Measurements from ENCODE around the gene GBP1.
"Not testable (repeated sequence)": the region's sequence is repeated elsewhere in the genome, so short reads cannot be mapped to it uniquely, and the experiment has no call there.

GBP1 gene

DNA sequence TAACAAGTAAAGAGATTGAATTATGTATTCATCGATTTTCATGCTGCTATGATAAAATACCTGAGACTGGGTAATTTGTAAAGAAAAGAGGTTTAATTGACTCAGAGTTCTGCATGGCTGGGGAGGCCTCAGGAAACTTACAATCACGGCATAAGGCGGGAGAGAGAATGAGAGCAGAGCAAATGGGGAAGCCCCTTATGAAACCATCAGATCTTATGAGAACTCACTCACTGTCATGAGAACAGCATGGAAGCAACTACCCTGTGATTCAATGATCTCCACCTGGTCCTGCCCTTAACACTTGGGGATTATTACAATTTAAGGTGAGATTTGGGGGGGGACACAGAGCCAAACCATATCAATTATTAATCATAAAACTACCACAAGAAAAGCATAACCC, 39.1 kb downstream of the GBP1 start:
- H3K27ac ChIP-seq (ENCODE audit: low read depth, low read length), result no peak overlapping the region
- H3K27me3 ChIP-seq (ENCODE audit: control insufficient read depth in 5 of 5, insufficient read depth in 4 of 5, low read length in 5 of 5), result no peaks in the 10 kb centered on the region
- H3K4me1 ChIP-seq (ENCODE audit: control insufficient read depth in 5 of 5, insufficient read depth in 5 of 5, low read length in 5 of 5), result peaks cover 5 to 20% (median 17%) of the 10 kb centered on the region in 5 donors
- no peaks in the 10 kb centered on the region for H3K9me3 ChIP-seq (ENCODE audit: control insufficient read depth in 5 of 5, low read length in 5 of 5)
- no peak overlapping the region for H3K9ac ChIP-seq (ENCODE audit: low read length in 5 of 5)
- no peak overlapping the region for H3K4me3 ChIP-seq (ENCODE audit: low read depth in 1 of 5, low read length in 5 of 5)
- no peaks in the 10 kb centered on the region for H3K36me3 ChIP-seq (ENCODE audit: control insufficient read depth in 5 of 5, insufficient read depth in 5 of 5, low read length in 5 of 5)

DNA sequence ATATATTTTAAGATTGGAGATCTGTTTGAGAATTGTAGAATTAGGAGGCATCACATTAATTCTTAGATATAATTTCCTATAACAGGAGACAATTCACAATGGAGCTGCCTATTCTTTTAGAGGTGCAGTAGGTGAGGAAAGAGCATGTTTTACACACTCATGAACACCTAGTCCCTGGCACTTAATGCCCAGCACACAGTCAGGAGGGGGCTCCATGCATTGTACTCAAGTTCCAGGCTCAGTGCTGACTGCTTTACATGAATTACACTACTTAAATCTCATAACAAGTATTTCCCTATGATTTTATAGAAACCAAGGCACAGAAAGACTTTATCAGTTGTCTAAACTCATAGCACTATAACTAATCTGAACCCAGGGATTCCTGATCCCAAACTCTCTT, 42.0 kb downstream of the GBP1 start:
- H3K27ac ChIP-seq (ENCODE audit: low read depth, low read length), result peak overlapping the region; percentile 86
- peaks cover 5 to 20% (median 17%) of the 10 kb centered on the region in 5 donors for H3K4me1 ChIP-seq (ENCODE audit: control insufficient read depth in 5 of 5, insufficient read depth in 5 of 5, low read length in 5 of 5)

DNA sequence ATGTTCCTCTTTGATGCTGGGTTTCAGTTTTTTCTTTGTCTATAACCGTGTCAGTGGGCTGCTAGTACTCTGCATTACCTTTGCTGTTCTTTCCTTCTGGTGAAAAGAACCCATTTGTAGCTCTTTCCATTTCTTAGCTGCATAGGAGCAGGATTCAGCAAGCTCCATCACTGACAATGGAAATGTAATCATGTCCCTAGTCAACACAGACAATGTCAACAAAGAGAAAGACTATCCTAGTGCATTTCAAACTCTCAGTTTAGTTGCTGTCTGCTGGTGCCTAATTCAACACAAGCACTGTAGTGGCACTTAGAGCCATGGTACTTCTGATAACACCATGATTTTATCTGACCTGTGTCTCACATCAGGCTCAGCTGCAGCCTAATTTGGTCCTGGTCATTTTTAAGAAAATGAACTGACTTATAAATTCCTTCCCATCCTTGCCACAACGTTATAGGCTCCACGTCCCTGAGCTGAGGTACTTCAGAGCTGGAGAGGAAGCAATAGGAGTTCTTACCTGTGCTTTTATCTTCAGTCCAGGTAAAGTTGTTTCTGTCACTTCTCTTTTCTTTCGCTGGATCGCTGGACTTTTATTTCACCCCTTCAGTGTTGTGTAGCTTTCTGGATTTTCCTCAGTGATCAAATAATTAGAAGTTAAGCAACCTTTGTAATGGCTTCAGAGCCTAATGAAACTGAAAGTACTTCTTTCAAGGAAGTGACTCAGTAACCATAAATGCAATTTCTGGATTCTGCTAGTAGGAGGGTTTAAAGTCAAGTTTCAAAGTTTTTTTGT, 42.6 kb downstream of the GBP1 start, which contains the start of gene GBP3:
Gene GBP3 (minus strand): TSS at position 700 of the 793 bp plus-strand sequence. CDS start 2,145 bp downstream, outside the sequence.
- H3K27me3 ChIP-seq (ENCODE audit: control insufficient read depth in 5 of 5, insufficient read depth in 4 of 5, low read length in 5 of 5), result no peaks in the 10 kb centered on the region
- H3K4me1 ChIP-seq (ENCODE audit: control insufficient read depth in 5 of 5, insufficient read depth in 5 of 5, low read length in 5 of 5), result peaks cover 5 to 20% (median 17%) of the 10 kb centered on the region in 5 donors

More for the DNA sequence above, 42.0 kb downstream of the GBP1 start:
- peak overlapping the region in 4 of 5 donors; percentile 9 to 52 (median 29) for H3K9ac ChIP-seq (ENCODE audit: low read length in 5 of 5)
- H3K4me3 ChIP-seq (ENCODE audit: low read depth in 1 of 5, low read length in 5 of 5), result peak overlapping the region; percentile 60 to 84 (median 75)
- H3K9me3 ChIP-seq (ENCODE audit: control insufficient read depth in 5 of 5, low read length in 5 of 5), result no peaks in the 10 kb centered on the region
- no peaks in the 10 kb centered on the region for H3K27me3 ChIP-seq (ENCODE audit: control insufficient read depth in 5 of 5, insufficient read depth in 4 of 5, low read length in 5 of 5)
- peaks cover 0 to 11% (median 8%) of the 10 kb centered on the region in 5 donors for H3K36me3 ChIP-seq (ENCODE audit: control insufficient read depth in 5 of 5, insufficient read depth in 5 of 5, low read length in 5 of 5)

DNA sequence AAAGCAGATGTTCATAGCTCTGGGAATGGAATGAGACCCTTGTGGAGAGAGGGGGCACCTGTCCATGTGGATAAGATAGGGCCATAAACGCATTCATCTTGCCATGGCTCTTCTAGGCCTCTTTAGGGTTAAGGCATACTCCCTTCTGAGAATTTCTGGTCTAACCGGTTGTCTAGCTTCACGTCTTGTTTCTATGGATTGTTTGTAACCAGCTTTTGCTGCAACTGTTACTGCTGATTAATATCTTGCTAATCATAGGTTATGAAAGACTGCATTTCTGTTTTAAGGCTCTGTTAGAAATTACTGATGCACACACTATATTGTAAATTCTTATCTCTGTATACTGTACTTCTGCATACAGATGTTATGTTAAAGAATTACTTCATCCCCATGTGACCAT, 46.7 kb downstream of the GBP1 start:
- Histone ChIP-seq H3K4me1 (ENCODE audit: control insufficient read depth in 5 of 5, insufficient read depth in 5 of 5, low read length in 5 of 5) (peaks cover 5 to 20% (median 17%) of the 10 kb centered on the region in 5 donors), H3K36me3 (ENCODE audit: control insufficient read depth in 5 of 5, insufficient read depth in 5 of 5, low read length in 5 of 5) (peaks cover 8 to 36% (median 29%) of the 10 kb centered on the region in 5 donors)
- H3K9me3 ChIP-seq (ENCODE audit: control insufficient read depth in 5 of 5, low read length in 5 of 5); H3K4me3 ChIP-seq (ENCODE audit: low read depth in 1 of 5, low read length in 5 of 5); H3K27me3 ChIP-seq (ENCODE audit: control insufficient read depth in 5 of 5, insufficient read depth in 4 of 5, low read length in 5 of 5); H3K27ac ChIP-seq (ENCODE audit: low read depth, low read length); H3K9ac ChIP-seq (ENCODE audit: low read length in 5 of 5): not testable (repeated sequence)

More for the DNA sequence above, 42.6 kb downstream of the GBP1 start, which contains the start of gene GBP3:
- Histone ChIP-seq H3K27ac (ENCODE audit: low read depth, low read length) (peak within 1 kb of the TSS; percentile 86), H3K9ac (ENCODE audit: low read length in 5 of 5) (peak within 1 kb of the TSS; percentile 17 to 80 (median 62)), H3K4me3 (ENCODE audit: low read depth in 1 of 5, low read length in 5 of 5) (peak within 1 kb of the TSS; percentile 60 to 84 (median 75)), H3K36me3 (ENCODE audit: control insufficient read depth in 5 of 5, insufficient read depth in 5 of 5, low read length in 5 of 5) (peaks cover 0 to 11% (median 8%) of the 10 kb centered on the region in 5 donors), H3K9me3 (ENCODE audit: control insufficient read depth in 5 of 5, low read length in 5 of 5) (no peaks in the 10 kb centered on the region)

DNA sequence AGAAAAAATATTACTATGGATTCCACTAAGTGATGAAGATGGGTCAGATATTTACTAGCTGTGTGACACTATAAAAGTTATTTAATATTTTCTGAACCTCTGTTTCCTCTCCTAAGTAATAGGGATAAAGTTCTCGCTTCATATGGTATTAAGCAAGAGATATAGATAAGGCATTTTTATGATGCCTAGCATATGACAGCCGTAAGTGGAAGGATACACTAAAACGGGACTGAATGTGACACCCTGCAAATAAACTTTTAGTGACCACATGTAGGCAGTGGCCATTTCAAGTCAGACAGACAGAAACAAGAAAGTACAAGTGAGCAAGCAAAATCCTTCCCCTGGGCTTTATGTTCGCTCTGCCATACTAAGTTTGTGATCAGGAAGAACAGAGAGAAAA, 56.5 kb downstream of the GBP1 start:
- no peaks in the 10 kb centered on the region for H3K27me3 ChIP-seq (ENCODE audit: control insufficient read depth in 5 of 5, insufficient read depth in 4 of 5, low read length in 5 of 5)
- H3K9ac ChIP-seq (ENCODE audit: low read length in 5 of 5), result no peak overlapping the region
- no peak overlapping the region for H3K4me3 ChIP-seq (ENCODE audit: low read depth in 1 of 5, low read length in 5 of 5)
- H3K36me3 ChIP-seq (ENCODE audit: control insufficient read depth in 5 of 5, insufficient read depth in 5 of 5, low read length in 5 of 5), result peaks cover 16 to 69% (median 60%) of the 10 kb centered on the region in 5 donors
- no peak overlapping the region for H3K27ac ChIP-seq (ENCODE audit: low read depth, low read length)
- peaks cover 0 to 13% (median 7%) of the 10 kb centered on the region in 5 donors for H3K4me1 ChIP-seq (ENCODE audit: control insufficient read depth in 5 of 5, insufficient read depth in 5 of 5, low read length in 5 of 5)
- no peaks in the 10 kb centered on the region for H3K9me3 ChIP-seq (ENCODE audit: control insufficient read depth in 5 of 5, low read length in 5 of 5)

DNA sequence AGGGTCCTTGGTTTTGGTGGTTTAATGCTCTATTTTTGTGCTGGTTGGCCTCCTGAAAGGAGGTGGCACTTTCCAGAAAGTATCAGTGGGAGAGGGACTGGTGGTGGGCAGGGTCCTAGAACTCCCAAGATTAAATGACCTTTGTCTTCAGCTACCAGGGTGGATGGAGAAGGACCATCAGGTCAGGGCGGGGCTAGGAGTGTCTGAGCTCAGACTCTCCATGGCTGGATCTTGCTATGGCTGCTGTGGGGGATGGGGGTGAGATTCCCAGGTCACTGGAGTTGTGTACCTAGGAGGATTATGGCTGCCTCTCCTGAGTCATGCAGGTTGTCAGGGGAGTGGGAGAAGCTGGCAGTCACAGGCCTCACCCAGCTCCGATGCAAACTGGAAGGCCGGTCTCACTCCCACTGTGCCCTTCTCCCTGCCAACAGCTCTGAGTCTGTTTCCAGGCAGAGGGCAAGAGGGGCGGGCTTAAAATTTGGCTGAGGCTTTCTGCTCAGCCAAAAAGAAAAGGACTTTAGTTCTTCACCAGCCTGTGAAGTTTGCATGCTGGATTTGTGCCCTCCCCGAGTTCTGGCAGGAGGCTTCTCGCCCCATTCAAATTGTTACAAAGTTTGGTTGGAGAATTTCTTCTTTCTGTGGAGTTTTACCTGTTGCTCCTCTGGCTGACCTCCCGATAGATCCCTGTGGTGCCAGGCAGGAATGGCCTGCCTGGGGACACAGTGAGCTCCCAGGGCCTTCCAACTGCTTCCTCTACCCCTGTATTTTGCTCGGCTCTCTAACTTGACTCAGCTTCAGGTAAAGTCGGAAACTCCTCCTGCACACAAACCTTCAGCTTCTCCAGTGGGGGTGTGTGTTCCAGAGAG, 59.5 kb downstream of the GBP1 start:
- Histone ChIP-seq H3K27me3 (ENCODE audit: control insufficient read depth in 5 of 5, insufficient read depth in 4 of 5, low read length in 5 of 5) (no peaks in the 10 kb centered on the region), H3K27ac (ENCODE audit: low read depth, low read length) (no peak overlapping the region), H3K9me3 (ENCODE audit: control insufficient read depth in 5 of 5, low read length in 5 of 5) (no peaks in the 10 kb centered on the region), H3K4me3 (ENCODE audit: low read depth in 1 of 5, low read length in 5 of 5) (no peak overlapping the region), H3K36me3 (ENCODE audit: control insufficient read depth in 5 of 5, insufficient read depth in 5 of 5, low read length in 5 of 5) (peaks cover 6 to 39% (median 32%) of the 10 kb centered on the region in 5 donors), H3K9ac (ENCODE audit: low read length in 5 of 5) (no peak overlapping the region), H3K4me1 (ENCODE audit: control insufficient read depth in 5 of 5, insufficient read depth in 5 of 5, low read length in 5 of 5) (peaks cover 0 to 13% (median 7%) of the 10 kb centered on the region in 5 donors)

Data from subcutaneous abdominal adipose tissue (tissue), 5 donors.